GM18907 (cell line): ENCODE measurements around the gene STIM1.

Source experiments
- ATAC-seq: cut with Tn5 transposase; IDR thresholded peaks from one replicate; pipeline ENCODE4 v1.9.1; 2021; ENCODE audit warnings: mild to moderate bottlenecking, moderate library complexity; ENCODE audit not compliant: unreplicated experiment

Gene STIM1

DNA sequence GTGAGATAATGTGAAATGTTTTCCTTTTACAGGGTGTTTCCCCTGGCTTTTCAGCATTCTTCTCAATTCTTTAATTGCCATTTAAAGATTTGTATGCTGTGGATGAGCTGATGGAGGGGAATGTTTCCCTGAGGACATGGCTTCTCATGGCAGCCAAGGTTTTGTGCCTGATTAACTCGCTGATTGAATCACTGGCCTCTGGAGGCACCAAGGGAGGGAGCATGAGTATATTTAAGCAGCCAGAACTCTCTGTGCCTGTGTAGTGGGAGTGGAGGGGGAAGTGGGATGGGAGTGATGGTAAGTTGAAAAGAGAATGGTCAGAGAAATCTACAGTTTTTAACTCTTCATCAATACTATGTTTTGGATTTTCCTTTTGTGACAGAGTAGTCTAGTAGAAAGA, 88.7 kb downstream of the STIM1 start:
- no peak for ATAC-seq

DNA sequence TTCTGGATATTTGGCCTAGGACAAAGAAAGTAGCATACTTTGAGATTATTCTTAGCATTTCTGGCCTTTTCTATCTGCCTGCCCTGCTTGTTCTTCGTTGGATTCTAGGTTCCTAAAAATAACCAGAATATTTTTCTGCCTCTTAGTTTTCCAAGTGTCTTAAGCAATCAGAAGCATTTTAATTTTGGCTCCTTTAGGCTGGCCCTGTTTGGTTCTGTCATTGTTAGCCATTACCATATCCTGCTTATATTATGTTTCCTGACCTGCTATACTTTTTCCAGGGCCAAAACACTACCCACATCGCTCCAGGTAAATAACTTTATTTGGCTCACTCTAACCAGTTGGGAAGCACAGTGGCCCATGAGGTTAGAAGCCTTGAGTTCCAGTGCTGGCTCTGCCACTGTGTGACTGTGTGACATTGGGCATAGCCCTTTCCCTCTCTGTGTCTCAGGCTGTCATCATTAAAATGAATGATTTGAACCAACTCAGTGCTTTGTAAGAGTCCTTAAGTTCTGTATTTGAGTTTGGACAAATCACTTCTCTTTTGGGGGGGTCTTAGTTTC, 91.1 kb downstream of the STIM1 start:
- ATAC-seq: peak; percentile 1

DNA sequence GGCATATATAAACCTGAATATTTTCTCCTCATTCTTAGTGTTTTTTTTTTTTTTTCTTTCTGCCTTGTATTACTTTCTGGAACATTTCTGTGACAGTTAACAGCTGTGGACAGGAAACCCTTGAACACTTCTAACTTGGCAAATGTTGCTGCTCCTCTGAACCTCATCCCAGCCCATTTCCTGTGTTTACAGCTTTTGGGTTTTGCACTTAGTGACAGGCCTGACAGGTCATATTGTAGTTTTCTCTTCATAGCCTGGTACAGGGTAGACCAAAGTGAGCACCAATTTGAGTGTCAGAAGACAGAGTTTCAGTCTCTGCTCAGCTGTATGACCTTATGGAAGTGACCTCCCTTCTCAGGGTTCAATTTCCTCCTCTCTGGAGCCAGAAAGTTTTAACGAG, 91.6 kb downstream of the STIM1 start:
- ATAC-seq: peak; percentile 75

DNA sequence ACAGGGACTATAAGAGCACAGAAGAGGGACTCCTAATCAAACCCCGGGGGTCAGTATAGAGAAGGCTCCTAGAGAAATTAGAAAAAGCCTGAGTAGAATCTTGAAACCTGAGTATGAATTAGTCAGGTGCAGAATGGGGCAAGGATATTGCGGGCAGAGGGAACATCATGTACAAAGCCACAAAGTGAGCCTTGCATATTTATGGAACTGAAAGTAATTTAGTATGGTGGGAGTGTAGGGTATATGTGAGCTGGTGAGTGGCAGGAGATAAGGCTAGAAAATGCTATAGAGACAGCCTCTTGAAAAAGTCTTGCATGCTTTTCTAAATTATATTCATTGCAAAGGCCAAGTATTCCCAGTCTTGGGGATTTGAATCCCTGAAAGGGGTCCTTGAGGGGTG, 93.7 kb downstream of the STIM1 start:
- ATAC-seq: peak; percentile 77

DNA sequence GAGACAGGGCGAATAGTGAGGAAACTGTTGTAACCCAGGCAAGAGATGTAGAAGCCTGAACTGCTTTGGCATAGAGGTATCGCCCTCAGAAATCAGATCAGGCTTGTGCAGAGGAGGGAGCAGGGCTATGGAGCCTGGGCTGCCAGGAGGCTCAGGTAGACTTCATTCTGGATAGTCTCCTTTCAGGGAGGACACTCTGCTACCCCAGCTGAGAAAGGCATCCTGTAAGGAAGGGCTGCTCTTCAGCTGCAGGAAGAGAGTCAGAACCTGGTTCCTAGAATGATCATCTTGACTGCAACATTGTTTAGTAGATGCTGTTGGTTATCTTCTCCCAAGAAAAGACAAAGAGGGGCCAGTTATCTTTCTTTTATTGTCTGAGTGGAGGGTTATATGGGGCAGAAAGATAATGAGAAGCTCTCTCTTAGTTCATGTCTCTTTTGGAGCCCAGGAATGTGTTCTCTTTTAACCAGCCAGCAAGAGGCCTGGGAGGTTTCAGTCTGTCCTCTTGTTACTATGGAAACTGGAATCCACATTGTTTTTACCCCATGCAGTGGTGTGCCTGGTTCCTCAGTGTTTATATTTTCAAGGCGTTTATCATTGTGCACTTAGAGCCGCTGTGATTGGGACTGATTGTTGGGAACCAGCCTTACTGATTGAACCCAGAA, 95.7 kb downstream of the STIM1 start:
- no peak for ATAC-seq

DNA sequence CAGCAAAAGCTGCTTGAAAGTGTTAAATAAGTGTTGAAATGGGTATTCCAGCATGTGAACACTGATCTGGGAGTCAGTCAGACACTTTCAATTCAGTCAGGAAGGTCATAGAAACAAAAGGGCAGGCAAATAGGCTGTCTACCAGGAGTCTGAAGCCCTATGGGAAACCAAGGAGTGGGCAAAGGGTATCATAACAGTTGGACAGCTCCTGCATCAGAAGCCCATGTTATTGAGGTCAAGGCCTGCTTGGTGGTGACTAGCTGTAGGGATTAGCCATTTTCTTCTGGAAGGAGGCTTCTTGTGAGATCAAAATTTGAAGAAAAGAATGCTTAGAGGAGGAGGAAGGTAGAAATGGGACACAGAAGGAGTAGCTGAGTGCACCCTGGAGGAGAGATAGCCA, 97.3 kb downstream of the STIM1 start:
- ATAC-seq: no peak

DNA sequence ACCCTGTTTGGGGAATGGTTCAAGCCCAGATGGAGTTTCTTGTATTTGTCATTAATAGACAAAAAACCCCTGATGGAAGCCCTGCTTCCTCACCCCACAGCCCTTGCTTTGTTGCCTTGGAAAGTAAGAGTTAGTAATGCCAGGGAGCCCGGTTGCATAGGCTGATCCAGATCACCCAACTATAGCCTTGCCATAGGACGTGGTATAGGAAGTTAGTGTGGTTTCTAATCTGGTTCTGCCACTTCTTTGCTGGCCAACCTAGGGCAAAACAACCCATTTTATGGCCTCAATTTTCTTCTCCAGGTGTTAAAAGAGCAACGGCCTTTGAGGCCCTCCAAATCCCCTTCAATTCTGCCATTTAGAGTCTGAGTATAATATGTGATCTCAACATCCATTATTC, 97.9 kb downstream of the STIM1 start:
- no peak for ATAC-seq

DNA sequence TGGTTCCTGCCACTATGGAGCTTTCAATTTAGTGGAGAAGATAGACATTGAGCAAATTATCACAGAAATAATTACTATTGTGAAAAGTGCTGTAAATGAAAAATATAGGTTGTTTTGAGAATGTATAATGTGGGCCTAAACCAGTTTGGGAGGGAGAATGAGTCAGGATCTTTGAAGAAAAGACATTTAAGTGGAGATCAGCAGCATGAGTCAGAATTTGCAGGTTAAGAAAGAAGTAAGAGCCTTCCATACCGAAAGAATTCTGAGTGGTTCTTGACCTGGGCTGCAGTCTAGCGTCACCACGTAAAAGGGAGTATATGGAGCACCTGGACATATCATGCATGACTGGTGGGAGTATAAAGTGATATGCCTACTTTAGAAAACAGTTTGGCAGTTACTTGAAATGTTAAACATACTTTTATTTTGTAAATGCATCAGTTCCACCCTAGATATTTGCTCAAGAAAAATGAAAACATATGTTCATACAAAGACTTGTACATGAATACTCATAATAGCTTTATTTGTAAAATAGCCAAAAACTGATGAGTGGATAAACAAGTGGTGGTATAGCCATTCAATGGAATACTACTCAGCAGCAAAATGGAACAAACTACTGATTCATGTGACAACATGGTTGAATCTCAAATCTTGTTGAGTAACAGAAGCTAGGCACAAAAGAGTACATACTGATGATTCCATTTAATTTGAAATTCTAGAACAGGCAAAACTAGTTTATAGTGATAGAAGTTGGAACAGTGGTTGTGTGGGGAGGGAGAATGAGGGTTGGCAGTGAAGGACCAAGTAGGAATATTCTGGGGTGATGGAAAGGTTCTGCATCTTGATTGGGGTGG, 99.2 kb downstream of the STIM1 start:
- ATAC-seq: no peak

DNA sequence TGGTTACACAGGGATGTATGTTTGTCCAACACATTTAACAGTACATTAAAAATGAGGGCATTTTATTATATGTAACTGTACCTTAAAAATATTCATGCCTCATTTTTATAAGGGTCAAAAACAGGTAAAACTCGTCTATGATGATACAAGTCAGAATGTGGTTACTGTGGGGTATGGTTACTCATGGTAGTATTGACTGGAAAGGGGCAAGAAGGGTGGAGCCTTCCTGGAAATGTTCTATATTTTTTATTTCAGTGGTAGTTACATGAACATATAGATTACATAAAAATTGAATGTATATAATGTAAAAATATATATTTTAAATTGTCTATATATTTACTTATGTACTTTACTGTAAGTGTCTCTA, 99.8 kb downstream of the STIM1 start:
- no peak for ATAC-seq

DNA sequence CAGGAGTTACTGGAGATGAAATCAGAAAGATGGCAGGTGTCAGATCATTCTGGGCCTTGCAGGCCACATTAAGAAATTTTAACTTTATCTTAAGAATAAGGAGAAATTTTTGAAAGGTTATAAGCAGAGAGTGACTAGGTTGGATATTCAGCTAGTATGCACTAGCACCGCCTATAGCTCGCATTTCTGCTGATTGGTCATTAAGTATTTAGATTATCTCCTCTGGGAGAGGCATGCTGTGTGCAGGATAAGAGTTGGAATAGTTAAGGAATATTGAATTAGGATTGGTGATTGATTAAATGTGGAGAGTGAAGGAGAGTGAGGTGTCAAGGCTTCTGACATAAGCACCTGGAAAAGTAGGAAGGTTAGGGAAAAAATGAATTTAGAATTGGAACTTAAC, 100.6 kb downstream of the STIM1 start:
- ATAC-seq: no peak

DNA sequence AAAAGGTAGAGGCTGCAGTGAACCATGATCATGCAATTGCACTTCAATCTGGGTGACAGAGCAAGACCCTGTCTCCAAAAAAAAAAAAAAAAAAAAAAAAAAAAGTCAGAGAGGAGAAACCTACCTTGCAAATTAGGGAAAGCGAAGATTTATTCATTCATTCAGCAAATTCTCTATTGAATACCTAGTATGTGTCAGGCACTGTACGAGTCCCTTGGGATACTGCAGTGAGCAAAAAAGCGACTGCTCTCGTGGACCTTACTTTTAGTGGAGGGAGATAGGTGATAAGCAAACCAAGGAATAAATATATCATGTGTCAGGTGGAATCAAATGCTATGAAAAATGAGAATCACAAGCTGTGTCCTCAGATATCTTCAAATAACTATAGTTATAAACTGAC, 101.3 kb downstream of the STIM1 start:
- no peak for ATAC-seq

DNA sequence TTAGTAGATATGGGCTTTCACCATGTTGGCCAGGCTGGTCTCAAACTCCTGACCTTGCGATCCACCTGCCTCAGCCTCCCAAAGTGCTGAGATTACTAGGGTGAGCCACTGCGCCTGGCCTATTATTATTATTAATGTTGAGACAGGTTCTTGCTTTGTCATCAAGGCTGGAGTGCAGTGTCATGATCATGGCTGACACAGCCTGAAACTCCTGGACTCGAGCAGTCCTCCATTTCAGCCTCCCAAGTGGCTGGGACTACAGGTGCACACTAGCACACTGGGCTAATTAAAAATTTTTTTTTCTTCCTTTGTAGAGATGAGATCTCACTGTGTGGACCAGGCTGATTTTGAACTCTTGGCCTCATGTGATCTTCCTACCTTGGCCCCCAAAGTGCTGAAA, 102.0 kb downstream of the STIM1 start:
- no peak for ATAC-seq

DNA sequence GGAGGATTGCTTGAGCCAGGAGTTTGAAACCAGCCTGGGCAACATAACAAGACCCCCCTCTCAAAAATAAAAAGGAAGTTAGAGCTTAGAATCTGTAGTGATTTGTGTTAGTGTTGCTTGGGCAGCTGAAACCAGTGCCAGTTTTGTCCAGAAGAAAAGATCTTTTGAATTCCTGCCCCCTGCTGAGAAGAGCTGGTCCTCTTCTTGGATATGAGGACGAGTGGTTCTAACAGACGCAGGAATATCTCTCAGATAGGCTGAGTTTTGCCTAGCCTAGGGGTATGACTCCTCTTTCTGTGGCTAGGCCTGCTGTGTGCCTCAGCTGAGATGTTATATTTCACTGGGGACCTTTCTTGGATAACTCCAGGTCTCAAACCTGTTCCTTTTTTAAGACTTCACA, 102.8 kb downstream of the STIM1 start:
- ATAC-seq: no peak

DNA sequence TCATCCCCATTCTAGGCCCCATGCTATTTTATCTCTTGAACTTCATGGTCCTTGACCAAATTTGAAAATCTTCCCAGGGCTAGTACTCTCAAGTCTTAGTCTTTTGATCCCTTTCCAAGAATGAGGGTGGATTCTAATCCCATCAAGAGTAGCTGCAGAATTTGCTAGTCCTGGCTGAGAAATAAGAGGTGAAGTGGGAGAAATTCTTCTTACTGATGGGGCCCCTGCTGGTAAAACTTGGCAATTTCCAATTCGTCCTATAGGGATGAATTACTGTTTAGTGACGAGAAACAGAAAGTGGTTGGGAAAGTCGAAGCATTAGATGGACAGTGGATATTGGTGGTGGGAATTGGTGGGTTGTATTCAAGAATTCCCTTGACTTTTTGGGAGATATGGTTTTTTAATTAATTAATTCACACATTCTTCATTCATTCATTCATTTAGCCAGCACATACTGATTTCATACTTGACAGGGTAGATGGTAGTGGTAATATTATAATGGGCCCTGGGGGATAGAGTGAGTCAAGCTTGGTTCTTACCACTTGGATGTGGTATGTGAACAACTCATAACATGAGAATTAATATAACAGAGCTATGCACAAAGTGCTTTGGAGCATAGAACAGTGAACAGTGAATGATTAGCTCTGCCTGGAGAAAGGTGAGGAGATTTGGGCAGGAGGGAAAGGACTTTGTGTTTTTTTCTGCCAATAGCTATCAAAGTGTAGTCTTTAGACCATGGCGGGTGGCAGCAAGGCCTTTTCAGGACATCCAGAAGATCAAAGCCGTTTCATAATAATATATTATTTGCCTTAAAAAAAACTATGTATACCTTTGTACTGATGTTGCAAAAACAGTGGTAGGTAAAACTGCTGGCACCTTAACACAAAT, 103.8 kb downstream of the STIM1 start:
- ATAC-seq: peak; percentile 82

DNA sequence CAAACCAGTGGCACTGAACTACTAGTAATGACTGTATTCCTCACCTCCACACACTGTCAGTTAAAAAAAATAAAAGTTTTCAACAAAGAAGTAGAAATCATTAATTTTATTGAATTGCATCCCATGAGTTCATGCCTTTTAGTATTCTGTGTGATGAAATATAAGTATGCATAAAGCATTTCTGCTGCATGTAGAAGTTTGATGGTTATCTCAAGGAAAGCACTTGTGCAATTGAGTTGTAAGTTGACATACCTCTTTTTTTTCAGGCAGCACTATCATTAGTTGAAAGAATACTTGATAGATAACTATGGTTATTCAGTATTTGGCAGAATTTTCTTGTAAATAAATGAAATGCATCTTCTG, 104.4 kb downstream of the STIM1 start:
- no peak for ATAC-seq

DNA sequence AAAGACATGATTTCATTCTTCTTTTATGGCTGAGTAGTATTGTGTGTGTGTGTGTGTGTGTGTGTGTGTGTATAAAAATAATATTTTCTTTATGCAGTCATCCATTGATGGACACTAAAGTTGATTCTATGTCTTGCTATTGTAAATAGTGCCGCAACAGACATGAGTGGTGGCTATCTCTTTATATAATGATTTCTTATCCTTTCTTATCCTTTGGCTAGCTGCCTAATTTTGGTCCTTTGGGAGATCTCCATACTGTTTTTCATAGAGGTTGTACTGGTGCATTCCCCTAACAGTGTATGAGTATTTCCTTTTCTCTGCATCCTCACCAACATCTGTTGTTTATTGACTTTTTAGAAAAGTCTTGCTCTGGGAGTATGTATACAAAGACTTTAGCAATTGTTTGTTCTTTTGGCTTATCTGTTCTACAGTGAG, 107.0 kb downstream of the STIM1 start:
- ATAC-seq: no peak

DNA sequence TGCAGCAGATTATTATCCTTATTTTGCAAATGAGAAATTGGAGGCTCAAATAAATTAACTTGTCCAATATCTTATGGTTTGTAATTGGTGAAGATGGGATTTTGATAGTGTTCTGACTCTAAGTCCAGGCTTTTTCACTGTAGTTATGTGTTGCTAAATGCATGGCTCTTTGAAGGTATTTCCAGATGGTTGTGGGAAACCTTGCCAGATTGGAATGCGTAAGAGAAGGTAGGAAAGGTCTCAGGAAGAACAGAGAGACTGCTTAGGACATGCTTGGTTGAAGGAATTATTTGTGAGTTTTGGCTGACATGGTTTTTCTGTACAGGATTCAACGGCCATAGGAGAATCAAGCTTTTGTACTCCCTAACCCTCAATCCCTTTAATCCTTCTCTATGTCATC, 108.6 kb downstream of the STIM1 start:
- no peak for ATAC-seq

DNA sequence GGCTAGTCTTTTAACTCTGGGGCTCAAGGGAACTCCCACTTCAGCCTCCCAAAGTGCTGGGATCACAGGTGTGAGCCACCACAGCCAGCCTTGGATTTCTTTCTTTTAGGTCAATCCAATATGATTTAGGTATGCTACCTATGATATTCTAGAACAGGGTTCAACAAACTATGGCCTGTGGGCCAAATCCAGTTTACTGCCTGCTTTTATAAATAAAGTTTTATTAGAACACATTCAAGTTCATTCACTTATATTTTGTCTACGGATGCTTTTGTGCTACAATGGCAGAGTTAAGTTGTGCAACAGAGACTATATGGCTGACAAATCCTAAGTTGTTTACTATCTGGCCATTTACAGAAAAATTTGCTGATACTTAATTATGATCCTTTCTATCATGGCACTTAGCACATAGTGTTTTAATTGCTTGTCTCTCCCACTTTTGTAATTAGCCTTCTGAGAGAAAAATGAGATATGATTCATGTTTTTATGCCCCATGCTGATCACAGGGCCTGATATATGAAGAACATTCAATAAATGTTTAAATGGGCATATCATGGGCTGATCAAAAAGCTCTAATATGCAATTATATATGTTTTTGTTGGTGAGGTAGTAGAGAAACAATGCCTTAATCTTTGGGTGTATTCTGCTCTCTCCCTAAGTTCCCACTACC, 109.6 kb downstream of the STIM1 start:
- ATAC-seq: no peak

DNA sequence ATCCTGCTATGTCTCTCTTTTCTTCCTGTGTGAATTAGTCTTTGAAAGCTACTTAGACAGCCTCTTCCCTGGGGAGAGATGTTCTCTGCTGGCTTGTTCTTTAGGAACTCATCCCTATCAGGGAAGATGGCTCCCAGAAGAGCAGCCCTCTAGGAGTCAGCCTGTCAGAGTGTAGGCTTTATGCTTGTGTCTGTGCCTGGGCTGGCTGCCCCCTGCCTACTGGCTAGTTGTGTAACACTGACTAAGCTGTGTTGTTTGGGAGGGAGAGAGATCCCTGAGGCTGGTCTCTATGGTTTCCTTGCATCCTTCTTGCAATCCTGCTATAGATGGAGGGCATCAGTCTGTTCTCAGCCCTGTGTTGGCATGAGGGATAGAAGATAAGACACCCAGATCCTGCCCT, 112.2 kb downstream of the STIM1 start:
- ATAC-seq: no peak

DNA sequence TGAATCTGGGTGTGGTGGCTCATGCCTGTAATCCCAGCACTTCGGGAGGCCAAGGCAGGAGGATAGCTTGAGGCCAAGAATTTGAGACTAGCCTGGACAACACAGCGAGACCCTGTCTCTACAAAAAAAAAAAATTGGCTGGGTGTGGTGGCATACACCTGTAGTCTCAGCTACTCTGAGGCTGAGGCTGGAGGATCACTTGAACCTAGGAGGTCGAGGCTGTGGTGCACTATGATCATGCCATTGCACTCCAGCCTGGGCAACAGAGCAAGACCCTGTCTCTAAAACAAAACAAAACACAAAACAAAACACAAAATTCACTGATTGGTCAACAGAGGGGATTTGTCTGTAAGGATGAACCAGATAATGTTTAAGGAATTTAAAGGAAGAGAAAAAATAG, 113.7 kb downstream of the STIM1 start:
- ATAC-seq: no peak

DNA sequence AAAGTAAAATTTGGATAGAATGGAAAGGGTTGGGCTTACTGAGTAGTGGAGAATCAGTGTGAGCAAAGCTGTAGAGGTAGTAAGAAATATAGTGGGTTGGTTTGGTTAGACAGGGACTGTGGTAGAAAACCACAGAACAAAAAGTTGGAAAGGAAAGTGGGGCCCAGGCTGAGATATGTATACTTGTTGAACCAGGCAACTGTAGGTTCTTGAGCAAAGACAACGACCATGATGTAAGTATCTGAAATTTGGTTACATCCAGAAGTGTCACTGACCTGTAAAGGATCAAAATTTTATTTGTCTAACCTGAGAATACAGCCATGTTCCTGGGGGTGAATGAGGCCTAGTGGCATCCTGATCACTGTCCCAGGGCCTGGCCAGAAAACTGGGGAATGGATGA, 114.1 kb downstream of the STIM1 start:
- no peak for ATAC-seq
